K562 (cell line): ENCODE measurements around the gene AKAP13. TPM values are rescaled to one million over a fixed set of nuclear protein-coding genes. Genes with fewer than 3 reads are reported as not detected.

Source experiments
- CC2D1A ChIP-seq: fragments of 450-650 bp; IDR thresholded peaks from 2 replicates; pipeline ENCODE4 v1.6.1; 2017; ENCODE audit warnings: mild to moderate bottlenecking
- NCOA2 ChIP-seq, 2 experiments: fragments of 450-650 bp; IDR thresholded peaks; 2 replicates each; pipeline ENCODE4 v1.6.1; 2018; ENCODE audit warnings: mild to moderate bottlenecking in 2 of 2, moderate library complexity in 1 of 2; ENCODE audit not compliant: partially characterized antibody in 2 of 2
- ZNF174 ChIP-seq: fragments of 250-450 bp; sonication (Bioruptor Pico); IDR thresholded peaks from 2 replicates; pipeline ENCODE4 v1.4.0; 2020; ENCODE audit warnings: mild to moderate bottlenecking
- polyA plus RNA-seq, 8 experiments: library from polyadenylated mRNA; depleted of rRNA in 4 of 8; stranded (reverse) in 5 of 8; unstranded in 3 of 8; fragments of >200 nt; fragmentation: Nextera tagmentation in 2 of 8; fragmentation: Illumina TruSeq in 1 of 8; extraction: Ambion mirVana in 2 of 8; extraction: Trizol in 1 of 8; gene quantifications; 2 replicates each; pipeline versions ENCODE4 v1.2.1 to v1.2.3, GENCODE V29; 2011 to 2014; ENCODE audit warnings: inconsistent platforms in 1 of 8, missing spikeins in 1 of 8
- total RNA-seq, 7 experiments: library from RNA; depleted of rRNA in 6 of 7; stranded (reverse); fragments of >200 nt in 6 of 7; fragmentation: Illumina TruSeq in 2 of 7; extraction: Trizol in 2 of 7; gene quantifications; 2 replicates each; pipeline versions ENCODE4 v1.2.1 to v1.2.3, GENCODE V29; 2011 to 2021; ENCODE audit warnings: low replicate concordance in 1 of 7
- TF ChIP-seq, protein P1 (sequence below): fragments of 200-600 bp; sonication (generic); IDR thresholded peaks from one replicate; pipeline ENCODE4 v1.6.1; 2012; ENCODE audit warnings: mild to moderate bottlenecking, low read depth, low read length, inconsistent platforms
- TF ChIP-seq, protein P2 (sequence below), 2 experiments: fragments of 450-650 bp; IDR thresholded peaks; 2 replicates each; pipeline ENCODE4 v1.6.1; 2018; ENCODE audit warnings: mild to moderate bottlenecking in 2 of 2, low read depth in 1 of 2; ENCODE audit not compliant: partially characterized antibody in 2 of 2

Gene AKAP13
- total and polyA plus RNA-seq, 9 of the 15 experiments (the other 6 are each of a cell fraction or from before 2014, with no cell fraction given): 0.03 to 1.7 (median 0.42) TPM

DNA sequence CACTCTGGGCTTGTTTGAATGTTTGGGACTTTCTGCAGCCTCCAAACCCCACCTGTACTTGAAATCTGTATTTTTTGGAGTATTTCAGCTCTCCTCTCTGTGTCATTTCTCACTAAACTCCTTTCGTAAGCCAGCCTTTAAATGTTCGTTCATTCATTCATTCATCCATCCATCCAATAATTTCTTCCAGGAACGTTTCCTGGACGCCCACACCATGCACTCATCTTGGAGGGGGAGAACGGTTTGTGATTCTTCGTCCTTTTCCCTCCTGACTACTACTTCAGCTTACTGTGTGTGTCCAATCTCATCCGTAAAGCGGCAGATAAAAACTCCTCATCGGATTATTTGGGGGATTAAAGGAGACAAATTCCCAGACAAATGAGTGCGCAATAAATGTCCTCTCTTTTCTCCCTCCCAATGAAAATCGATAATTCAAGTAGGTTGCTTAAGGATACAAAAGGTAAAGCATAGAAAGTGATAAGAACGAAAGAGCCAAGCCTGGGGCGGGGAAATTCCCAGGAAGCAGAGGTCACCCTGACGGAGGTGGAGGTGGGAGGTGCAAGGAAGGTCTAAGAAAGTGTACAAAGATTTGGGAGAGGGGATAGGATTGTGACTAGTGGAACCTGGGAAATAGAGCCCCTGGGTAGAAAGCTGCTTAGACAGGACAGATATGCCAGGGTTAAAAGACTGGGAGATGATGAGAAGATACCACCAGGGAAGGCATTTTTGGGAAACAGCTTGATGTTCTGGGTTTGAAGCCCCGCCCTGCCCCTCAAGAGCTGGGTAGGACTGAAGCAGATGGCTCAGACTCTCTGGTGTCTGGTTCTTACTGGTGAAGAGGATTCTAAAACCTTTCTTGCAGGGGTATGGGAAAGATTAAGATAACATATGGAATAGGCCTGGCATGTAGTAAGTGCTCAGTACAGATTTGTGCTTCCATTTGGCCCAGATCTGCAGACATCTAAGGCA, 415.2 kb downstream of the AKAP13 start (continued):
- TF ChIP-seq, protein P1, sequence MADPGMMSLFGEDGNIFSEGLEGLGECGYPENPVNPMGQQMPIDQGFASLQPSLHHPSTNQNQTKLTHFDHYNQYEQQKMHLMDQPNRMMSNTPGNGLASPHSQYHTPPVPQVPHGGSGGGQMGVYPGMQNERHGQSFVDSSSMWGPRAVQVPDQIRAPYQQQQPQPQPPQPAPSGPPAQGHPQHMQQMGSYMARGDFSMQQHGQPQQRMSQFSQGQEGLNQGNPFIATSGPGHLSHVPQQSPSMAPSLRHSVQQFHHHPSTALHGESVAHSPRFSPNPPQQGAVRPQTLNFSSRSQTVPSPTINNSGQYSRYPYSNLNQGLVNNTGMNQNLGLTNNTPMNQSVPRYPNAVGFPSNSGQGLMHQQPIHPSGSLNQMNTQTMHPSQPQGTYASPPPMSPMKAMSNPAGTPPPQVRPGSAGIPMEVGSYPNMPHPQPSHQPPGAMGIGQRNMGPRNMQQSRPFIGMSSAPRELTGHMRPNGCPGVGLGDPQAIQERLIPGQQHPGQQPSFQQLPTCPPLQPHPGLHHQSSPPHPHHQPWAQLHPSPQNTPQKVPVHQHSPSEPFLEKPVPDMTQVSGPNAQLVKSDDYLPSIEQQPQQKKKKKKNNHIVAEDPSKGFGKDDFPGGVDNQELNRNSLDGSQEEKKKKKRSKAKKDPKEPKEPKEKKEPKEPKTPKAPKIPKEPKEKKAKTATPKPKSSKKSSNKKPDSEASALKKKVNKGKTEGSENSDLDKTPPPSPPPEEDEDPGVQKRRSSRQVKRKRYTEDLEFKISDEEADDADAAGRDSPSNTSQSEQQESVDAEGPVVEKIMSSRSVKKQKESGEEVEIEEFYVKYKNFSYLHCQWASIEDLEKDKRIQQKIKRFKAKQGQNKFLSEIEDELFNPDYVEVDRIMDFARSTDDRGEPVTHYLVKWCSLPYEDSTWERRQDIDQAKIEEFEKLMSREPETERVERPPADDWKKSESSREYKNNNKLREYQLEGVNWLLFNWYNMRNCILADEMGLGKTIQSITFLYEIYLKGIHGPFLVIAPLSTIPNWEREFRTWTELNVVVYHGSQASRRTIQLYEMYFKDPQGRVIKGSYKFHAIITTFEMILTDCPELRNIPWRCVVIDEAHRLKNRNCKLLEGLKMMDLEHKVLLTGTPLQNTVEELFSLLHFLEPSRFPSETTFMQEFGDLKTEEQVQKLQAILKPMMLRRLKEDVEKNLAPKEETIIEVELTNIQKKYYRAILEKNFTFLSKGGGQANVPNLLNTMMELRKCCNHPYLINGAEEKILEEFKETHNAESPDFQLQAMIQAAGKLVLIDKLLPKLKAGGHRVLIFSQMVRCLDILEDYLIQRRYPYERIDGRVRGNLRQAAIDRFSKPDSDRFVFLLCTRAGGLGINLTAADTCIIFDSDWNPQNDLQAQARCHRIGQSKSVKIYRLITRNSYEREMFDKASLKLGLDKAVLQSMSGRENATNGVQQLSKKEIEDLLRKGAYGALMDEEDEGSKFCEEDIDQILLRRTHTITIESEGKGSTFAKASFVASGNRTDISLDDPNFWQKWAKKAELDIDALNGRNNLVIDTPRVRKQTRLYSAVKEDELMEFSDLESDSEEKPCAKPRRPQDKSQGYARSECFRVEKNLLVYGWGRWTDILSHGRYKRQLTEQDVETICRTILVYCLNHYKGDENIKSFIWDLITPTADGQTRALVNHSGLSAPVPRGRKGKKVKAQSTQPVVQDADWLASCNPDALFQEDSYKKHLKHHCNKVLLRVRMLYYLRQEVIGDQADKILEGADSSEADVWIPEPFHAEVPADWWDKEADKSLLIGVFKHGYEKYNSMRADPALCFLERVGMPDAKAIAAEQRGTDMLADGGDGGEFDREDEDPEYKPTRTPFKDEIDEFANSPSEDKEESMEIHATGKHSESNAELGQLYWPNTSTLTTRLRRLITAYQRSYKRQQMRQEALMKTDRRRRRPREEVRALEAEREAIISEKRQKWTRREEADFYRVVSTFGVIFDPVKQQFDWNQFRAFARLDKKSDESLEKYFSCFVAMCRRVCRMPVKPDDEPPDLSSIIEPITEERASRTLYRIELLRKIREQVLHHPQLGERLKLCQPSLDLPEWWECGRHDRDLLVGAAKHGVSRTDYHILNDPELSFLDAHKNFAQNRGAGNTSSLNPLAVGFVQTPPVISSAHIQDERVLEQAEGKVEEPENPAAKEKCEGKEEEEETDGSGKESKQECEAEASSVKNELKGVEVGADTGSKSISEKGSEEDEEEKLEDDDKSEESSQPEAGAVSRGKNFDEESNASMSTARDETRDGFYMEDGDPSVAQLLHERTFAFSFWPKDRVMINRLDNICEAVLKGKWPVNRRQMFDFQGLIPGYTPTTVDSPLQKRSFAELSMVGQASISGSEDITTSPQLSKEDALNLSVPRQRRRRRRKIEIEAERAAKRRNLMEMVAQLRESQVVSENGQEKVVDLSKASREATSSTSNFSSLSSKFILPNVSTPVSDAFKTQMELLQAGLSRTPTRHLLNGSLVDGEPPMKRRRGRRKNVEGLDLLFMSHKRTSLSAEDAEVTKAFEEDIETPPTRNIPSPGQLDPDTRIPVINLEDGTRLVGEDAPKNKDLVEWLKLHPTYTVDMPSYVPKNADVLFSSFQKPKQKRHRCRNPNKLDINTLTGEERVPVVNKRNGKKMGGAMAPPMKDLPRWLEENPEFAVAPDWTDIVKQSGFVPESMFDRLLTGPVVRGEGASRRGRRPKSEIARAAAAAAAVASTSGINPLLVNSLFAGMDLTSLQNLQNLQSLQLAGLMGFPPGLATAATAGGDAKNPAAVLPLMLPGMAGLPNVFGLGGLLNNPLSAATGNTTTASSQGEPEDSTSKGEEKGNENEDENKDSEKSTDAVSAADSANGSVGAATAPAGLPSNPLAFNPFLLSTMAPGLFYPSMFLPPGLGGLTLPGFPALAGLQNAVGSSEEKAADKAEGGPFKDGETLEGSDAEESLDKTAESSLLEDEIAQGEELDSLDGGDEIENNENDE: no peak
- TF ChIP-seq CC2D1A (no peak), NCOA2 (IDR thresholded peaks at IDR 0.05; ENCODE audit: partially characterized antibody in 2 of 2) (no peak), ZNF174 (CRISPR knock-in tag) (no peak)
- TF ChIP-seq, protein P2, sequence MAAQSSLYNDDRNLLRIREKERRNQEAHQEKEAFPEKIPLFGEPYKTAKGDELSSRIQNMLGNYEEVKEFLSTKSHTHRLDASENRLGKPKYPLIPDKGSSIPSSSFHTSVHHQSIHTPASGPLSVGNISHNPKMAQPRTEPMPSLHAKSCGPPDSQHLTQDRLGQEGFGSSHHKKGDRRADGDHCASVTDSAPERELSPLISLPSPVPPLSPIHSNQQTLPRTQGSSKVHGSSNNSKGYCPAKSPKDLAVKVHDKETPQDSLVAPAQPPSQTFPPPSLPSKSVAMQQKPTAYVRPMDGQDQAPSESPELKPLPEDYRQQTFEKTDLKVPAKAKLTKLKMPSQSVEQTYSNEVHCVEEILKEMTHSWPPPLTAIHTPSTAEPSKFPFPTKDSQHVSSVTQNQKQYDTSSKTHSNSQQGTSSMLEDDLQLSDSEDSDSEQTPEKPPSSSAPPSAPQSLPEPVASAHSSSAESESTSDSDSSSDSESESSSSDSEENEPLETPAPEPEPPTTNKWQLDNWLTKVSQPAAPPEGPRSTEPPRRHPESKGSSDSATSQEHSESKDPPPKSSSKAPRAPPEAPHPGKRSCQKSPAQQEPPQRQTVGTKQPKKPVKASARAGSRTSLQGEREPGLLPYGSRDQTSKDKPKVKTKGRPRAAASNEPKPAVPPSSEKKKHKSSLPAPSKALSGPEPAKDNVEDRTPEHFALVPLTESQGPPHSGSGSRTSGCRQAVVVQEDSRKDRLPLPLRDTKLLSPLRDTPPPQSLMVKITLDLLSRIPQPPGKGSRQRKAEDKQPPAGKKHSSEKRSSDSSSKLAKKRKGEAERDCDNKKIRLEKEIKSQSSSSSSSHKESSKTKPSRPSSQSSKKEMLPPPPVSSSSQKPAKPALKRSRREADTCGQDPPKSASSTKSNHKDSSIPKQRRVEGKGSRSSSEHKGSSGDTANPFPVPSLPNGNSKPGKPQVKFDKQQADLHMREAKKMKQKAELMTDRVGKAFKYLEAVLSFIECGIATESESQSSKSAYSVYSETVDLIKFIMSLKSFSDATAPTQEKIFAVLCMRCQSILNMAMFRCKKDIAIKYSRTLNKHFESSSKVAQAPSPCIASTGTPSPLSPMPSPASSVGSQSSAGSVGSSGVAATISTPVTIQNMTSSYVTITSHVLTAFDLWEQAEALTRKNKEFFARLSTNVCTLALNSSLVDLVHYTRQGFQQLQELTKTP (IDR thresholded peaks at IDR 0.05; ENCODE audit: low read depth in 1 of 2, partially characterized antibody in 2 of 2): no peak
- TF ChIP-seq, all 486 proteins: peak for 0
